ENCODE measurements around the gene DAB1.

Gene DAB1

GRCh38 chr1:57440096-57440495 lies 16.2 kb upstream of the DAB1 start:
- H3K9me3 Mint-ChIP-seq = no peaks in the 10 kb centered on the region
- H3K27me3 Mint-ChIP-seq = peaks cover 17% of the 10 kb centered on the region
- DNase-seq (ENCODE audit: low spot score in 2 of 2) (no peak), ATAC-seq (replicated peaks; ENCODE audit: extremely low read depth, poor library complexity, severe bottlenecking) (no peak)
- no peaks in the 10 kb centered on the region for H3K36me3 Mint-ChIP-seq (ENCODE audit: insufficient read depth)
- no peak overlapping the region for H3K4me3 Mint-ChIP-seq
- H3K4me1 Mint-ChIP-seq = no peaks in the 10 kb centered on the region
- no peak overlapping the region for H3K27ac Mint-ChIP-seq (ENCODE audit: low read depth)

DNA sequence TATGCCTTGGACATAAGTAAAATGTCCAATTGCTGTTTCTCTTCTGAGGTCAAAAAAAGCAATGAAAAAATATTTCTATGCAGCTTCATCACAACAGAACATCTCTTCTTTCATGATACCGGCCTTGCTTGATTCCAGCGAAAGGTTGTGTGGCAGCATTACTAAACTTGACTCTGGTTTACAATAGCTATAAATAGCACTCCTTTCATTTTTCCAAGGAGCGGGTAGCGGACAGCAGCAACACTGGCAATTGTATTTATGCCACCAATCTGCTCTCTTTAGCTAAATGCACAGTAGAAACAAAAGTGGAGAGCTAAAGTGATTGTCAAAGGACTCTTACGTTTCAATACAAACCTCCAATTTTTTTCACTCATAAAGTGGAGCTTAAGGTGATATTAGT lies 7.5 kb upstream of the DAB1 start:
- DNase-seq (ENCODE audit: low spot score in 2 of 2) (no peak), ATAC-seq (replicated peaks; ENCODE audit: extremely low read depth, poor library complexity, severe bottlenecking) (no peak)
- H3K27me3 Mint-ChIP-seq = peaks cover 12% of the 10 kb centered on the region
- H3K4me1 Mint-ChIP-seq = no peaks in the 10 kb centered on the region
- H3K36me3 Mint-ChIP-seq (ENCODE audit: insufficient read depth) = no peaks in the 10 kb centered on the region
- H3K9me3 Mint-ChIP-seq = no peaks in the 10 kb centered on the region
- H3K4me3 Mint-ChIP-seq = no peak overlapping the region
- H3K27ac Mint-ChIP-seq (ENCODE audit: low read depth) = no peak overlapping the region

- H3K4me1 Mint-ChIP-seq = no peaks in the 10 kb centered on the region
- no peak overlapping the region for H3K27ac Mint-ChIP-seq (ENCODE audit: low read depth)
- no peaks in the 10 kb centered on the region for H3K9me3 Mint-ChIP-seq
- no peak overlapping the region for H3K4me3 Mint-ChIP-seq
- DNase-seq (ENCODE audit: low spot score in 2 of 2) (no peak), ATAC-seq (replicated peaks; ENCODE audit: extremely low read depth, poor library complexity, severe bottlenecking) (no peak)
- no peaks in the 10 kb centered on the region for H3K36me3 Mint-ChIP-seq (ENCODE audit: insufficient read depth)
- peaks cover 61% of the 10 kb centered on the region for H3K27me3 Mint-ChIP-seq
Observed at GRCh38 chr1:57424231-57425027, 569 bp upstream of the DAB1 start.

DNA sequence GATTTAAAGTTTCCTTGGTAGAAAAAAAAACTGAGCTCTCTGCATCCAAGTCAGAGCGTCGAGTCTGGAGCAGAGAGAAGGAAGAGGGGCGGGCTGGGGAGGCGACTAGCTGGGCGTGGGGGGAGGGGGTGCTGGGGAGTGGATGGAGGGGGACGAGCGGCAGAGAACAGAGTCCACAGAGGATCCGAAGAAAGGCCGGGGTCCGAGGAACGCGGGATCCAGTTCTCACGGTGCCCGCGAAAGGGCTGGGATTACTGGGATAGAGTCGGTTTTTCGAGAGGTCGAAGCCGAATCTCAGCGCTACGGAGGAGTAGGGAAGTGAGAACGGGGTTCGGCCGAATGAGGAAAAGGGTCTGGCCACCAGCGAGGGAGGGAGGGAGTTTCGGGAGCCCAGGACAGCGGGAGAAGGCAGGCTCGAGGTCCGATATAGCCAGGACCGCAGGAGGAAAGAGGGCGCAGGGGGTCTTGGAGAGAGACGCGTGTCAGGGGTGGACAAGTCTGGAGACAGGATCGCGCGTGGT lies 665 bp downstream of the DAB1 start:
- no peak for ATAC-seq (replicated peaks; ENCODE audit: extremely low read depth, poor library complexity, severe bottlenecking)
- no peak for DNase-seq (ENCODE audit: low spot score in 2 of 2)
- H3K27ac Mint-ChIP-seq (ENCODE audit: low read depth) = no peak overlapping the region
- peaks cover 56% of the 10 kb centered on the region for H3K27me3 Mint-ChIP-seq
- no peaks in the 10 kb centered on the region for H3K36me3 Mint-ChIP-seq (ENCODE audit: insufficient read depth)
- no peaks in the 10 kb centered on the region for H3K9me3 Mint-ChIP-seq
- H3K4me1 Mint-ChIP-seq = no peaks in the 10 kb centered on the region
- no peak overlapping the region for H3K4me3 Mint-ChIP-seq

GRCh38 chr1:57422271-57423134 lies 1.4 kb downstream of the DAB1 start:
- no peak for ATAC-seq (replicated peaks; ENCODE audit: extremely low read depth, poor library complexity, severe bottlenecking)
- no peak overlapping the region for H3K4me3 Mint-ChIP-seq
- H3K27me3 Mint-ChIP-seq = peaks cover 51% of the 10 kb centered on the region

GRCh38 chr1:57421806-57422205 lies 2.1 kb downstream of the DAB1 start:
- no peak for ATAC-seq (replicated peaks; ENCODE audit: extremely low read depth, poor library complexity, severe bottlenecking)
- no peaks in the 10 kb centered on the region for H3K4me1 Mint-ChIP-seq
- DNase-seq (ENCODE audit: low spot score in 2 of 2) = no peak
- H3K4me3 Mint-ChIP-seq = no peak overlapping the region
- peaks cover 51% of the 10 kb centered on the region for H3K27me3 Mint-ChIP-seq
- no peak overlapping the region for H3K27ac Mint-ChIP-seq (ENCODE audit: low read depth)
- H3K36me3 Mint-ChIP-seq (ENCODE audit: insufficient read depth) = no peaks in the 10 kb centered on the region
- no peaks in the 10 kb centered on the region for H3K9me3 Mint-ChIP-seq

More at GRCh38 chr1:57422271-57423134, 1.4 kb downstream of the DAB1 start:
- Mint-ChIP-seq H3K36me3 (ENCODE audit: insufficient read depth) (no peaks in the 10 kb centered on the region), H3K27ac (ENCODE audit: low read depth) (no peak overlapping the region), H3K9me3 (no peaks in the 10 kb centered on the region), H3K4me1 (no peaks in the 10 kb centered on the region)
- no peak for DNase-seq (ENCODE audit: low spot score in 2 of 2)

- Mint-ChIP-seq H3K4me3 (no peak overlapping the region), H3K9me3 (no peaks in the 10 kb centered on the region), H3K27ac (ENCODE audit: low read depth) (no peak overlapping the region), H3K4me1 (no peaks in the 10 kb centered on the region), H3K36me3 (ENCODE audit: insufficient read depth) (no peaks in the 10 kb centered on the region), H3K27me3 (peaks cover 48% of the 10 kb centered on the region)
- ATAC-seq (replicated peaks; ENCODE audit: extremely low read depth, poor library complexity, severe bottlenecking) (no peak), DNase-seq (ENCODE audit: low spot score in 2 of 2) (no peak)
Observed at GRCh38 chr1:57420981-57421785, 2.7 kb downstream of the DAB1 start.

DNA sequence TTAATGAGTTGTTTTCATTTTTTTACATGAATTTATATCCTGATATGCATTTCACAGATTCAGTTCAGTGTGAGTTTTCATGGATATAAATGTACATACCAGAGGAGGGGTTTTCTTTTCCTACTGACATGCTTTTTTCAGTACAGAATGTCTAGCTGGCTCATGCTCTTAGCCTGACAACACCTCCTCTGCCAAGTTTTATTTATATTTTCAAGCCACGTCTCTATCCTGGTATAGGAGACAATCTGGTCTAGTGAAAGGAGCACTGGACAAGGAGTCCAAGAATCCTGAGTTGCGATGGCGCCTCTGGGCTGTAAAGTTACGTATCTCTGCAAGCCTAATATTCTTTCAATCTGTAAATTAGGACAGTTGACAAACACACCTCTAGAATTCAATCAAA lies 4.9 kb downstream of the DAB1 start:
- Mint-ChIP-seq H3K27me3 (peaks cover 40% of the 10 kb centered on the region), H3K4me1 (no peaks in the 10 kb centered on the region), H3K4me3 (no peak overlapping the region), H3K9me3 (no peaks in the 10 kb centered on the region), H3K36me3 (ENCODE audit: insufficient read depth) (no peaks in the 10 kb centered on the region), H3K27ac (ENCODE audit: low read depth) (no peak overlapping the region)
- ATAC-seq (replicated peaks; ENCODE audit: extremely low read depth, poor library complexity, severe bottlenecking) (no peak), DNase-seq (ENCODE audit: low spot score in 2 of 2) (no peak)

GRCh38 chr1:57411262-57411661 lies 12.6 kb downstream of the DAB1 start:
- H3K27ac Mint-ChIP-seq (ENCODE audit: low read depth) = no peak overlapping the region
- no peak overlapping the region for H3K4me3 Mint-ChIP-seq
- H3K27me3 Mint-ChIP-seq = peaks cover 24% of the 10 kb centered on the region
- DNase-seq (ENCODE audit: low spot score in 2 of 2) = no peak
- peaks cover 10% of the 10 kb centered on the region for H3K9me3 Mint-ChIP-seq
- no peak for ATAC-seq (replicated peaks; ENCODE audit: extremely low read depth, poor library complexity, severe bottlenecking)
- H3K36me3 Mint-ChIP-seq (ENCODE audit: insufficient read depth) = no peaks in the 10 kb centered on the region
- H3K4me1 Mint-ChIP-seq = no peaks in the 10 kb centered on the region

- Mint-ChIP-seq H3K27ac (ENCODE audit: low read depth) (no peak overlapping the region), H3K36me3 (ENCODE audit: insufficient read depth) (no peaks in the 10 kb centered on the region), H3K9me3 (peaks cover 10% of the 10 kb centered on the region), H3K4me3 (no peak overlapping the region), H3K4me1 (no peaks in the 10 kb centered on the region), H3K27me3 (peaks cover 16% of the 10 kb centered on the region)
- ATAC-seq (replicated peaks; ENCODE audit: extremely low read depth, poor library complexity, severe bottlenecking) (no peak), DNase-seq (ENCODE audit: low spot score in 2 of 2) (no peak)
Observed at GRCh38 chr1:57410508-57410907, 13.4 kb downstream of the DAB1 start.

GRCh38 chr1:57407928-57408327 lies 15.9 kb downstream of the DAB1 start:
- no peak for ATAC-seq (replicated peaks; ENCODE audit: extremely low read depth, poor library complexity, severe bottlenecking)
- H3K9me3 Mint-ChIP-seq = peaks cover 10% of the 10 kb centered on the region
- no peak overlapping the region for H3K27ac Mint-ChIP-seq (ENCODE audit: low read depth)
- H3K36me3 Mint-ChIP-seq (ENCODE audit: insufficient read depth) = no peaks in the 10 kb centered on the region
- no peak overlapping the region for H3K4me3 Mint-ChIP-seq
- DNase-seq (ENCODE audit: low spot score in 2 of 2) = no peak
- no peaks in the 10 kb centered on the region for H3K4me1 Mint-ChIP-seq
- H3K27me3 Mint-ChIP-seq = peaks cover 12% of the 10 kb centered on the region

DNA sequence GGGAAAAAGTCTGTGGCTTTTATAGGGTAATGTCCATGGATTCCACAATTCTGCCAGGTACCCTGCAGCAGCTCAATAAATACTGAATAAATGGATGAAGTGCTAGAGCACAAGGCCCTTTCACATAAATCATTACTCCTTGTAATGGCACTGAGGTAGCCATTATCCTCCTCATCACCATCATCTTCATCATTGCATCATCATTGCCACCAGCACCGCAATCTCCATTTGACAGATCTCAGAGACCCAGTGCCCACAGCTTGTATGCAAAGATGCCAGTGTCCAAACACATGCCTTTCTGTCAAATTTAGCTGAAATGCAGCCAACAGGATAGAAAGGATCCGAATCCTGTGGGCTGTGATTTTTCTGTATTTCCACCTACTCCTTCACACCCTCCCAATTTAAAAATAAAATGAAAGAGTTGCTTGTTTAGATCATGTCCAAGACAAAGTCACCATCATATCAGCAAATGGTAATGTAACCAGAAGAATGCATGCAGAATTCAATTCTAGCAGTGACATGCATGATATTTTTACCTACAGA lies 17.4 kb downstream of the DAB1 start:
- Mint-ChIP-seq H3K27ac (ENCODE audit: low read depth) (no peak overlapping the region), H3K27me3 (peaks cover 16% of the 10 kb centered on the region), H3K9me3 (peaks cover 10% of the 10 kb centered on the region), H3K4me3 (no peak overlapping the region), H3K4me1 (no peaks in the 10 kb centered on the region), H3K36me3 (ENCODE audit: insufficient read depth) (no peaks in the 10 kb centered on the region)
- ATAC-seq (replicated peaks; ENCODE audit: extremely low read depth, poor library complexity, severe bottlenecking) (no peak), DNase-seq (ENCODE audit: low spot score in 2 of 2) (no peak)

All from central memory CD8-positive, alpha-beta T cell (primary cell).